Lung (tissue), 12 donors: ENCODE results near the gene SMARCD1. TPM values are rescaled to one million over a fixed set of nuclear protein-coding genes. Genes with fewer than 3 reads are reported as not detected.

ENCODE experiments used
- ATAC-seq: fragments of 200-7000 bp; cut with Tn5 transposase; one replicate; pipeline ENCODE4 v1.9.1; 2020; ENCODE audit warnings: moderate number of reproducible peaks; ENCODE audit not compliant: insufficient read depth, low FRiP score
- DNase-seq, 3 donors: peaks; one replicate each; pipeline ENCODE4 v3.0.0-alpha.2; 2013 to 2017
- H3K27ac ChIP-seq, 2 donors: one replicate each; pipeline ENCODE4 v1.5.1; 2013; ENCODE audit warnings: mild to moderate bottlenecking in 2 of 2, moderate library complexity in 2 of 2, control low read depth in 1 of 2, inconsistent platforms in 1 of 2, low read depth in 1 of 2, low read length in 1 of 2
- H3K27me3 ChIP-seq, 3 donors: one replicate each; pipeline ENCODE4 v1.5.1; 2013; ENCODE audit warnings: low read length in 2 of 3; ENCODE audit not compliant: control insufficient read depth in 3 of 3, insufficient read depth in 3 of 3
- H3K36me3 ChIP-seq, 4 donors: one replicate each; pipeline ENCODE4 v1.5.1; 2013; ENCODE audit warnings: low read length in 4 of 4, mild to moderate bottlenecking in 1 of 4, moderate library complexity in 1 of 4; ENCODE audit not compliant: control insufficient read depth in 4 of 4, insufficient read depth in 4 of 4
- H3K4me1 ChIP-seq, 5 donors: one replicate each; pipeline ENCODE4 v1.5.1; 2013; ENCODE audit warnings: low read length in 5 of 5, mild to moderate bottlenecking in 2 of 5, moderate library complexity in 1 of 5; ENCODE audit not compliant: control insufficient read depth in 5 of 5, insufficient read depth in 5 of 5
- H3K4me3 ChIP-seq: one replicate; pipeline ENCODE4 v1.5.1; 2013; ENCODE audit warnings: mild to moderate bottlenecking, control low read depth, moderate library complexity
- H3K9ac ChIP-seq, 2 donors: one replicate each; pipeline ENCODE4 v1.5.1; 2013; ENCODE audit warnings: low read length in 2 of 2, control low read depth in 1 of 2; ENCODE audit not compliant: insufficient read depth in 1 of 2
- H3K9me3 ChIP-seq, 4 donors: one replicate each; pipeline ENCODE4 v1.5.1; 2013; ENCODE audit warnings: low read length in 3 of 4, mild to moderate bottlenecking in 1 of 4, moderate library complexity in 1 of 4; ENCODE audit not compliant: control insufficient read depth in 4 of 4, insufficient read depth in 3 of 4
- WGBS, 2 donors: extraction: QIAGEN DNeasy Blood & Tissue Kit; methylation state at CpG; one replicate each; pipeline ENCODE4 v1.1.7; 2013; 5-methylcytosine and 5-hydroxymethylcytosine counted together
- polyA plus RNA-seq, 2 donors: library from polyadenylated mRNA; stranded (reverse); fragments of 200-250 nt; gene quantifications; one replicate each; pipeline ENCODE4 v1.2.1, GENCODE V29; 2013
- total RNA-seq, 2 donors: library from RNA; depleted of rRNA in 1 of 2; stranded (reverse); fragments of >200 nt in 1 of 2; gene quantifications; one replicate each; pipeline ENCODE4 v1.2.1, GENCODE V29; 2014 to 2021
- TF ChIP-seq, protein P1 (sequence below): IDR thresholded peaks from 2 replicates; pipeline ENCODE4 v1.5.1; 2012; ENCODE audit warnings: mild to moderate bottlenecking; ENCODE audit errors: control extremely low read depth, extremely low read depth
- donor health status: control.
- donor health status: control.
- donor health status: Bipolar disorder and iron deficiency.
- donor health status: healthy.
- donor health status: DM: yes; HTN: yes; CAD: no.

Gene SMARCD1
- total and polyA plus RNA-seq, 4 donors = 11.9 to 58.8 (median 41.6) TPM

DNA sequence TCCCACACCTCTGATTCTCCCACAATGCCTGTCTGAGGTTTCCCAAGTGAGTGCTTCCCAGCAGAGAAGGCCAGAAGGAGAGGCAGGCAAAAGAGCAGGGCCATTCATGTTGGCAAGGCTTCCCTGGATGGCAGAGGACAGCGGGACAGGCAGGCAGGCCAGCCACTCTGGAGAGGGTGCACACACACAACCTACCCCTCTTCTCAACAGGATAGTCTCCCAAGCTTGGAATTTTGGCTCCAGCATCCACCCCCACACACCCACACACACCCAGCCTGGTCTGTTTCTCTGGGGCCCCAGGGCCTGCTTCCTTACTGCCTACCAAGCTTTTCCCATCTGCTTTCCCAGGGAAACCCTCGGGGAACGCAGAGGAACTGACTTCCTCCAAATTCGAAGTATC lies 44.5 kb upstream of the SMARCD1 start:
- Histone ChIP-seq H3K9me3 (no peaks in the 10 kb centered on the region), H3K4me1 (no peaks in the 10 kb centered on the region), H3K9ac (no peak overlapping the region), H3K4me3 (no peak overlapping the region), H3K36me3 (no peaks in the 10 kb centered on the region), H3K27me3 (no peaks in the 10 kb centered on the region), H3K27ac (no peak overlapping the region)
- DNase-seq (no peak), ATAC-seq (no peak)
- TF ChIP-seq, protein P1, sequence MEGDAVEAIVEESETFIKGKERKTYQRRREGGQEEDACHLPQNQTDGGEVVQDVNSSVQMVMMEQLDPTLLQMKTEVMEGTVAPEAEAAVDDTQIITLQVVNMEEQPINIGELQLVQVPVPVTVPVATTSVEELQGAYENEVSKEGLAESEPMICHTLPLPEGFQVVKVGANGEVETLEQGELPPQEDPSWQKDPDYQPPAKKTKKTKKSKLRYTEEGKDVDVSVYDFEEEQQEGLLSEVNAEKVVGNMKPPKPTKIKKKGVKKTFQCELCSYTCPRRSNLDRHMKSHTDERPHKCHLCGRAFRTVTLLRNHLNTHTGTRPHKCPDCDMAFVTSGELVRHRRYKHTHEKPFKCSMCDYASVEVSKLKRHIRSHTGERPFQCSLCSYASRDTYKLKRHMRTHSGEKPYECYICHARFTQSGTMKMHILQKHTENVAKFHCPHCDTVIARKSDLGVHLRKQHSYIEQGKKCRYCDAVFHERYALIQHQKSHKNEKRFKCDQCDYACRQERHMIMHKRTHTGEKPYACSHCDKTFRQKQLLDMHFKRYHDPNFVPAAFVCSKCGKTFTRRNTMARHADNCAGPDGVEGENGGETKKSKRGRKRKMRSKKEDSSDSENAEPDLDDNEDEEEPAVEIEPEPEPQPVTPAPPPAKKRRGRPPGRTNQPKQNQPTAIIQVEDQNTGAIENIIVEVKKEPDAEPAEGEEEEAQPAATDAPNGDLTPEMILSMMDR = no peak
- 79 to 82% methylated on average over 4 of the region's 4 CpGs for WGBS, 2 donors

DNA sequence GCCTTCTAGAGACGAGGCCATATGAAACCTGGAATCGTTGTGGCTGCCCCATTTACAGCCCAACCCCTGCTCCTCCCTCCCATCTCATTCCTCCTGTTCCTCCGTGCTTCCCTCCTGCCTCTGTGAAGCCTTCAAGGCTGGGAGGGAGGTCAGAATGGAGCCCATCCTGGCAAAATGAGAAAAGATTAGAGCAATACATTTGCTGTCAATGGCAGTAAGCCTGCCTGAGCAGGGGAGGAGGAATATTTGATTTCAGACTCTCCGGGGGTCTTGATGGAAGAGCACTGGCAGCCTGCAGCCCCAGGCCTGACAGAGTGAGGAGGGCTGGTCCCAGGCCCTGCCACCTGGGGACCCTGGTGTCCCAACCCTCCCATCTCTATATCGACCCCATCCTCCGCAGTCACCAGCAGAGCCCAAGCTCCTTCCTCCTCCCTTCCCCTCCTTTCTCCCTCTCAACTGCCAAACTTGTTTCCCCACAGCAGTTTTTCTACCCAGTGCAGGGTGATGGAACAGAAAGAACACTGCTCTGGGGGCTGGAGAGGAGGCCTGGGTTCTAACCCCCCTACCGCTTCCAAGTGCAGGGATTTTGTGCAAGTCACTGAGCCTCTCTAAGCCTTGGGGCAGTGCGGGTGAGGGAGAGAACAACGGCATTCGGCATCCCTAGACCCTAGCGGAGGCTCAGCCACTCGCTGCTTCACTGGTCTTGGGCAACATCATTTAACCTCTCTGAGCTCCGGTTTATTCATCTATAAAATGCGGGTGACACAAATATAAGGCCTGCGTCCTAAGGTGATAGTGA lies 43.9 kb upstream of the SMARCD1 start:
- Histone ChIP-seq H3K9me3 (no peaks in the 10 kb centered on the region), H3K4me3 (no peak overlapping the region), H3K9ac (no peak overlapping the region), H3K27ac (no peak overlapping the region), H3K4me1 (no peaks in the 10 kb centered on the region), H3K36me3 (no peaks in the 10 kb centered on the region), H3K27me3 (no peaks in the 10 kb centered on the region)
- ATAC-seq = no peak
- TF ChIP-seq, protein P1 = no peak
- DNase-seq = no peak
- 76 to 81% methylated on average over 15 of the region's 15 CpGs for WGBS, 2 donors

DNA sequence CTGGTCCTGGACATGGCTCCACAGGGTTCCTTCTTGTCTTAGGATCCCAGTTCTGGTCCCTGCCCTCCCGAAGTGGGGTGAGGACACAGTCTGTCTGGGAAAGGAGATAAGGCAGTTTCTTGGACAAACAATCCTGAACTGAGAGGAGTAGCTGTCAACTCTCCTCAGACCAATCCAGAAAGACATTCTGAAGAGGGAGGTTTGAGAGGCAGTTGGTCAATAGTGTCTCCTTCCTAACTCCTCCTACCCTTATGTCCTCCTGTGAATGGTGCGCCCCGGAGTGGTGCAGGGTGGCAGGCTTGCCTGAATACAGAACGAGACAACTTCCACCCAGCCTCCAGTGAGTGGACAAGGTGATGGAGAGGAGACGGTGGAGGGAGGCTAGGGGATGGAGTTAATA lies 43.2 kb upstream of the SMARCD1 start:
- H3K9ac ChIP-seq = no peak overlapping the region
- no peaks in the 10 kb centered on the region for H3K27me3 ChIP-seq
- H3K4me3 ChIP-seq = no peak overlapping the region
- TF ChIP-seq, protein P1 = no peak
- H3K27ac ChIP-seq = no peak overlapping the region
- WGBS, 2 donors = 65 to 91% methylated on average over 5 of the region's 5 CpGs
- H3K4me1 ChIP-seq = no peaks in the 10 kb centered on the region
- no peaks in the 10 kb centered on the region for H3K36me3 ChIP-seq
- ATAC-seq = no peak
- no peak for DNase-seq
- no peaks in the 10 kb centered on the region for H3K9me3 ChIP-seq
